Small intestine (tissue), 7 donors: Measurements from ENCODE around the gene C1orf167. TPM values are rescaled to one million over a fixed set of nuclear protein-coding genes. Genes with fewer than 3 reads are reported as not detected.

Experiments used
- DNase-seq, 2 donors: peaks; one replicate each; pipeline versions ENCODE4 v3.0.0 to v3.0.0-alpha.2; 2013
- FAIRE-seq: peaks from 2 replicates; lab custom pipeline; 2012; peaks lifted over from hg19 to GRCh38; lab: Jason Lieb, UNC
- H3K27ac ChIP-seq, 3 donors: one replicate each; pipeline ENCODE4 v1.5.1; 2013; ENCODE audit warnings: low read length in 2 of 3, mild to moderate bottlenecking in 2 of 3, control low read depth in 1 of 3, inconsistent platforms in 1 of 3, low read depth in 1 of 3, moderate library complexity in 1 of 3
- H3K27me3 ChIP-seq, 3 donors: one replicate each; pipeline ENCODE4 v1.6.1; 2013; ENCODE audit warnings: low read length in 3 of 3, inconsistent platforms in 1 of 3; ENCODE audit not compliant: control insufficient read depth in 3 of 3, insufficient read depth in 3 of 3
- H3K36me3 ChIP-seq, 3 donors: one replicate each; pipeline ENCODE4 v1.6.1; 2013; ENCODE audit warnings: low read length in 3 of 3, inconsistent platforms in 1 of 3, low read depth in 1 of 3, mild to moderate bottlenecking in 1 of 3, moderate library complexity in 1 of 3; ENCODE audit not compliant: control insufficient read depth in 3 of 3, insufficient read depth in 2 of 3
- H3K4me1 ChIP-seq, 3 donors: one replicate each; pipeline ENCODE4 v1.6.1; 2013; ENCODE audit warnings: low read length in 2 of 3, inconsistent platforms in 1 of 3, low read depth in 1 of 3, mild to moderate bottlenecking in 1 of 3, moderate library complexity in 1 of 3; ENCODE audit not compliant: control insufficient read depth in 3 of 3, insufficient read depth in 2 of 3
- H3K4me3 ChIP-seq, 3 donors: one replicate each; pipeline ENCODE4 v1.5.1; 2013; ENCODE audit warnings: low read length in 3 of 3, control low read depth in 1 of 3, inconsistent platforms in 1 of 3, low read depth in 1 of 3, mild to moderate bottlenecking in 1 of 3, moderate library complexity in 1 of 3
- H3K9me3 ChIP-seq, 2 donors: one replicate each; pipeline ENCODE4 v1.6.1; 2013; ENCODE audit warnings: low read depth in 1 of 2, low read length in 1 of 2; ENCODE audit not compliant: control insufficient read depth in 2 of 2, insufficient read depth in 1 of 2
- WGBS, 3 donors: extraction: QIAGEN DNeasy Blood & Tissue Kit; methylation state at CpG; one replicate each; pipeline ENCODE4 v1.1.7; 2013; 5-methylcytosine and 5-hydroxymethylcytosine counted together
- polyA plus RNA-seq, 4 donors: library from polyadenylated mRNA; stranded (reverse) in 3 of 4; unstranded in 1 of 4; fragments of 200-250 nt in 3 of 4; fragments of 120-200 nt in 1 of 4; gene quantifications; one replicate each; pipeline versions ENCODE4 v1.2.1 to v1.2.3, GENCODE V29; 2013
- donor health status: healthy with polysubstance abuse.
- donor health status: control.
- donor health status: control.
- donor health status: Bipolar disorder and iron deficiency.
- donor health status: healthy.

The C1orf167 gene
- polyA plus RNA-seq, 4 donors, result 0.10 to 2.4 (median 1.4) TPM

GRCh38 chr1:11788549-11789053 is 26.6 kb downstream of the C1orf167 start:
- Histone ChIP-seq H3K36me3 (peaks cover 0 to 55% (median 0%) of the 10 kb centered on the region in 3 donors), H3K4me3 (no peak overlapping the region), H3K27me3 (no peaks in the 10 kb centered on the region), H3K9me3 (no peaks in the 10 kb centered on the region), H3K27ac (peak overlapping the region in 1 of 3 donors; percentile 95), H3K4me1 (peaks cover 3 to 47% (median 14%) of the 10 kb centered on the region in 3 donors)
- no peak for DNase-seq
- 83 to 87% (median 83%) methylated on average over 14 of the region's 14 CpGs for WGBS, 3 donors
- no peak for FAIRE-seq

GRCh38 chr1:11789126-11790067 is 27.4 kb downstream of the C1orf167 start:
- WGBS, 3 donors, result 73 to 81% (median 79%) methylated on average over 13 of the region's 13 CpGs
- Histone ChIP-seq H3K9me3 (no peaks in the 10 kb centered on the region), H3K4me3 (no peak overlapping the region), H3K27me3 (no peaks in the 10 kb centered on the region), H3K36me3 (peaks cover 3 to 63% (median 3%) of the 10 kb centered on the region in 3 donors), H3K27ac (peak overlapping the region; percentile 24 to 95 (median 82)), H3K4me1 (peaks cover 3 to 47% (median 14%) of the 10 kb centered on the region in 3 donors)
- DNase-seq (no peak), FAIRE-seq (no peak)

- no peak for FAIRE-seq
- H3K4me1 ChIP-seq, result peaks cover 3 to 40% (median 14%) of the 10 kb centered on the region in 3 donors
- no peaks in the 10 kb centered on the region for H3K27me3 ChIP-seq
- H3K27ac ChIP-seq, result peak overlapping the region; percentile 81 to 95 (median 82)
- H3K4me3 ChIP-seq, result no peak overlapping the region
- H3K36me3 ChIP-seq, result peaks cover 8 to 72% (median 11%) of the 10 kb centered on the region in 3 donors
- no peak for DNase-seq
- H3K9me3 ChIP-seq, result no peaks in the 10 kb centered on the region
- 71 to 84% (median 80%) methylated on average over 20 of the region's 20 CpGs for WGBS, 3 donors
Observed at GRCh38 chr1:11790101-11790879, 28.3 kb downstream of the C1orf167 start.

GRCh38 chr1:11790880-11791715 is 29.1 kb downstream of the C1orf167 start:
- no peak overlapping the region for H3K4me3 ChIP-seq
- H3K9me3 ChIP-seq, result no peaks in the 10 kb centered on the region
- peaks cover 12 to 79% (median 19%) of the 10 kb centered on the region in 3 donors for H3K36me3 ChIP-seq
- H3K4me1 ChIP-seq, result peaks cover 3 to 37% (median 14%) of the 10 kb centered on the region in 3 donors
- no peaks in the 10 kb centered on the region for H3K27me3 ChIP-seq
- 54 to 60% (median 58%) methylated on average over 19 of the region's 19 CpGs for WGBS, 3 donors
- FAIRE-seq (no peak), DNase-seq (peak; percentile 62 to 92)
- H3K27ac ChIP-seq, result peak overlapping the region; percentile 81 to 95 (median 82)

GRCh38 chr1:11792106-11792505 is 30.1 kb downstream of the C1orf167 start:
- Histone ChIP-seq H3K4me3 (no peak overlapping the region), H3K27ac (peak overlapping the region in 2 of 3 donors; percentile 82 to 95), H3K9me3 (no peaks in the 10 kb centered on the region), H3K27me3 (no peaks in the 10 kb centered on the region), H3K36me3 (peaks cover 12 to 84% (median 24%) of the 10 kb centered on the region in 3 donors), H3K4me1 (peaks cover 3 to 31% (median 14%) of the 10 kb centered on the region in 3 donors)
- DNase-seq, result no peak
- no peak for FAIRE-seq
- 87 to 92% (median 87%) methylated on average over 11 of the region's 11 CpGs for WGBS, 3 donors

GRCh38 chr1:11793819-11794218 is 31.8 kb downstream of the C1orf167 start:
- FAIRE-seq (no peak), DNase-seq (no peak)
- H3K9me3 ChIP-seq, result no peaks in the 10 kb centered on the region
- H3K4me1 ChIP-seq, result peaks cover 3 to 23% (median 10%) of the 10 kb centered on the region in 3 donors
- no peak overlapping the region for H3K27ac ChIP-seq
- peaks cover 12 to 83% (median 24%) of the 10 kb centered on the region in 3 donors for H3K36me3 ChIP-seq
- H3K4me3 ChIP-seq, result no peak overlapping the region
- H3K27me3 ChIP-seq, result no peaks in the 10 kb centered on the region
- 94 to 95% (median 94%) methylated on average over 15 of the region's 15 CpGs for WGBS, 3 donors

- WGBS, 3 donors, result 92 to 95% (median 93%) methylated on average over 15 to 19 of the region's 19 CpGs
- no peaks in the 10 kb centered on the region for H3K27me3 ChIP-seq
- DNase-seq (no peak), FAIRE-seq (no peak)
- H3K36me3 ChIP-seq, result peaks cover 12 to 83% (median 29%) of the 10 kb centered on the region in 3 donors
- H3K4me1 ChIP-seq, result peaks cover 3 to 23% (median 8%) of the 10 kb centered on the region in 3 donors
- H3K4me3 ChIP-seq, result no peak overlapping the region
- no peak overlapping the region for H3K27ac ChIP-seq
- H3K9me3 ChIP-seq, result no peaks in the 10 kb centered on the region
Observed at GRCh38 chr1:11794446-11795237, 32.6 kb downstream of the C1orf167 start.
